Endometrial microvascular endothelial cells (primary cell): ENCODE results near the gene ZBTB3. TPM values are rescaled to one million over a fixed set of nuclear protein-coding genes. Genes with fewer than 3 reads are reported as not detected.
"Not testable (repeated sequence)": the region's sequence is repeated elsewhere in the genome, so short reads cannot be mapped to it uniquely, and the experiment has no call there.

Experiments used
- in situ Hi-C: cut with HindIII; loops from 2 replicates; pipeline ENCODE4 v1.10.0; 2017; ENCODE audit warnings: low sequenced_read_pairs, low pct_unique_long_range_greater_than_20kb; ENCODE audit errors: inconsistent ontology term
- total RNA-seq: library from RNA; depleted of rRNA; stranded (reverse); fragments of >200 nt; gene quantifications from one replicate; pipeline ENCODE4 v1.2.3, GENCODE V29; 2015; ENCODE audit errors: inconsistent ontology term

ZBTB3 gene
- total RNA-seq, 1 donor from 2014 or later: 9.9 TPM

GRCh38 chr11:62760867-62761227 lies 6.9 kb upstream of the ZBTB3 start:
- in situ Hi-C loops: not testable (repeated sequence)

- in situ Hi-C loops: no loop called here
Observed at GRCh38 chr11:62757846-62758788, 4.2 kb upstream of the ZBTB3 start.

GRCh38 chr11:62755086-62755615 lies 1.2 kb upstream of the ZBTB3 start:
- in situ Hi-C loops: no loop called here

GRCh38 chr11:62752994-62753735 lies 795 bp downstream of the ZBTB3 start:
- in situ Hi-C loops: no loop called here

- in situ Hi-C loops: no loop called here
Observed at GRCh38 chr11:62752177-62752785, 1.7 kb downstream of the ZBTB3 start.

- in situ Hi-C loops: not testable (repeated sequence)
Observed at GRCh38 chr11:62749931-62750330, 4.0 kb downstream of the ZBTB3 start.

- in situ Hi-C loops: no loop called here
Observed at GRCh38 chr11:62747475-62748160, 6.3 kb downstream of the ZBTB3 start.

GRCh38 chr11:62737196-62737595 lies 16.8 kb downstream of the ZBTB3 start:
- in situ Hi-C loops: no loop called here

GRCh38 chr11:62732830-62733229 lies 21.1 kb downstream of the ZBTB3 start:
- in situ Hi-C loops: no loop called here

GRCh38 chr11:62730076-62730475 lies 23.9 kb downstream of the ZBTB3 start:
- in situ Hi-C loops: not testable (repeated sequence)

GRCh38 chr11:62728171-62728988 lies 25.6 kb downstream of the ZBTB3 start, which contains the start of gene TTC9C:
TTC9C (plus strand) TSS chr11:62728486; CDS start chr11:62728849, 363 bp downstream.
- in situ Hi-C loops: no loop called here

GRCh38 chr11:62727872-62728170 lies 26.1 kb downstream of the ZBTB3 start:
- in situ Hi-C loops: no loop called here

GRCh38 chr11:62727165-62727871 lies 26.6 kb downstream of the ZBTB3 start, which contains the start of gene HNRNPUL2:
HNRNPUL2 (minus strand) TSS chr11:62727457; CDS start chr11:62727156, 301 bp downstream.
- in situ Hi-C loops: no loop called here

- in situ Hi-C loops: no loop called here
Observed at GRCh38 chr11:62726915-62727164, 27.1 kb downstream of the ZBTB3 start.

GRCh38 chr11:62726156-62726914 lies 27.6 kb downstream of the ZBTB3 start:
- in situ Hi-C loops: no loop called here

GRCh38 chr11:62725646-62726045 lies 28.3 kb downstream of the ZBTB3 start:
- in situ Hi-C loops: no loop called here

- in situ Hi-C loops: no loop called here
Observed at GRCh38 chr11:62724171-62724570, 29.8 kb downstream of the ZBTB3 start.
